IMR-90 (cell line): ENCODE data around the gene VLDLR. TPM values are rescaled to one million over a fixed set of nuclear protein-coding genes. Genes with fewer than 3 reads are reported as not detected.
A peak's percentile ranks its signal among the peaks of the same experiment; 100 is the strongest.

ENCODE experiments used
- ATAC-seq: fragments of 200-7000 bp; cut with Tn5 transposase; 2 replicates; pipeline ENCODE4 v1.9.1; 2020; ENCODE audit warnings: low read depth, mild to moderate bottlenecking, moderate library complexity
- BruUV-seq: library from RNA; stranded (reverse); fragments of 400-500 nt; replicated peaks from 2 replicates; lab custom pipeline; 2021; lab: Mats Ljungman, UMichigan
- CTCF ChIA-PET: fragments of 300-600 bp; formaldehyde crosslinking; extraction: SDS; loops from one replicate; lab custom pipeline; 2021; ENCODE audit warnings: antibody characterized with exemption; lab: Yijun Ruan, JAX
- POLR2A ChIA-PET: fragments of 300-600 bp; sonication (Branson Sonifier 250); formaldehyde crosslinking; loops from one replicate; lab custom pipeline; 2022; ENCODE audit warnings: antibody characterized with exemption; ENCODE audit not compliant: unreplicated experiment; lab: Charles Lee
- DNase-seq: peaks from one replicate; pipeline ENCODE4 v3.0.0; 2013
- H2AFZ ChIP-seq: replicated peaks from 2 replicates; pipeline ENCODE3; 2013; ENCODE audit warnings: low read length, mild to moderate bottlenecking; ENCODE audit not compliant: poor library complexity
- H2AK5ac ChIP-seq: 2 replicates; pipeline ENCODE4 v1.6.1; 2013; ENCODE audit warnings: low read depth, low read length, inconsistent platforms
- H2AK9ac ChIP-seq: replicated peaks from 2 replicates; pipeline ENCODE3; 2013; ENCODE audit warnings: mild to moderate bottlenecking, low read depth, low read length, moderate library complexity; ENCODE audit not compliant: poor library complexity
- H2BK120ac ChIP-seq: 2 replicates; pipeline ENCODE4 v1.6.1; 2013; ENCODE audit warnings: low read depth, low read length, inconsistent platforms
- H2BK15ac ChIP-seq: 3 replicates; pipeline ENCODE4 v1.6.1; 2013; ENCODE audit warnings: low read depth, low read length, inconsistent platforms
- H2BK20ac ChIP-seq: 2 replicates; pipeline ENCODE4 v1.6.1; 2013; ENCODE audit warnings: low read depth, mild to moderate bottlenecking, inconsistent platforms, low read length, moderate library complexity
- H2BK5ac ChIP-seq: 2 replicates; pipeline ENCODE4 v1.6.1; 2013; ENCODE audit warnings: mild to moderate bottlenecking, low read depth, low read length, inconsistent platforms; ENCODE audit not compliant: poor library complexity, severe bottlenecking
- H3K14ac ChIP-seq: replicated peaks from 2 replicates; pipeline ENCODE4 v1.6.1; 2013; ENCODE audit warnings: low read depth, low read length, inconsistent platforms
- H3K18ac ChIP-seq: 2 replicates; pipeline ENCODE4 v1.6.1; 2013; ENCODE audit warnings: low read depth, low read length, control low read depth
- H3K23ac ChIP-seq: 2 replicates; pipeline ENCODE4 v1.6.1; 2013; ENCODE audit warnings: low read depth, low read length, inconsistent platforms
- H3K27ac ChIP-seq: 2 replicates; pipeline ENCODE4 v1.5.1; 2013; ENCODE audit warnings: mild to moderate bottlenecking, control low read depth, low read length; ENCODE audit not compliant: insufficient read depth
- H3K27me3 ChIP-seq: 2 replicates; pipeline ENCODE4 v1.6.1; 2013; ENCODE audit warnings: low read length; ENCODE audit not compliant: control insufficient read depth, insufficient read depth
- H3K36me3 ChIP-seq: 2 replicates; pipeline ENCODE4 v1.6.1; 2013; ENCODE audit warnings: low read length, mixed read lengths; ENCODE audit not compliant: control insufficient read depth, insufficient read depth
- H3K4ac ChIP-seq: 2 replicates; pipeline ENCODE4 v1.6.1; 2013; ENCODE audit warnings: low read depth, low read length, inconsistent platforms
- H3K4me1 ChIP-seq: 2 replicates; pipeline ENCODE4 v1.6.1; 2013; ENCODE audit warnings: low read length, mixed read lengths; ENCODE audit not compliant: control insufficient read depth, insufficient read depth
- H3K4me2 ChIP-seq: 2 replicates; pipeline ENCODE4 v1.6.1; 2013; ENCODE audit warnings: low read depth, mild to moderate bottlenecking, control low read depth, low read length, moderate library complexity
- H3K4me3 ChIP-seq: 2 replicates; pipeline ENCODE4 v1.5.1; 2013; ENCODE audit warnings: low read depth, mild to moderate bottlenecking, control low read depth, low read length, moderate library complexity; ENCODE audit not compliant: insufficient read depth
- H3K56ac ChIP-seq: 2 replicates; pipeline ENCODE4 v1.6.1; 2013; ENCODE audit warnings: low read length, inconsistent platforms; ENCODE audit not compliant: insufficient read depth; ENCODE audit errors: extremely low read depth
- H3K79me1 ChIP-seq, 2 experiments: 2 replicates each; pipeline ENCODE4 v1.6.1; 2013; ENCODE audit warnings: low read length in 2 of 2, inconsistent platforms in 1 of 2, low read depth in 1 of 2
- H3K9ac ChIP-seq: 2 replicates; pipeline ENCODE4 v1.6.1; 2013; ENCODE audit warnings: low read depth, low read length, control low read depth
- H3K9me1 ChIP-seq: 2 replicates; pipeline ENCODE4 v1.6.1; 2013; ENCODE audit warnings: low read length, inconsistent platforms; ENCODE audit not compliant: insufficient read depth
- H3K9me3 ChIP-seq: 2 replicates; pipeline ENCODE4 v1.6.1; 2013; ENCODE audit warnings: low read length; ENCODE audit not compliant: control insufficient read depth, insufficient read depth
- H4K20me1 ChIP-seq: 2 replicates; pipeline ENCODE4 v1.6.1; 2013; ENCODE audit warnings: low read length, inconsistent platforms; ENCODE audit not compliant: insufficient read depth
- H4K5ac ChIP-seq: 2 replicates; pipeline ENCODE4 v1.6.1; 2013; ENCODE audit warnings: mild to moderate bottlenecking, low read depth, low read length, control low read depth
- H4K8ac ChIP-seq, 2 experiments: 2 replicates each; pipeline ENCODE4 v1.6.1; 2013; ENCODE audit warnings: low read depth in 2 of 2, low read length in 2 of 2, control low read depth in 1 of 2, inconsistent platforms in 1 of 2
- H4K91ac ChIP-seq: 2 replicates; pipeline ENCODE4 v1.6.1; 2013; ENCODE audit warnings: low read depth, low read length, inconsistent platforms; ENCODE audit not compliant: insufficient read depth
- CEBPB ChIP-seq: IDR thresholded peaks from 2 replicates; pipeline ENCODE4 v1.6.1; 2012; ENCODE audit warnings: low read depth, low read length, improper control_type of control experiment
- SMC3 ChIP-seq: fragments of 150-350 bp; IDR thresholded peaks from 2 replicates; pipeline ENCODE4 v1.6.1; 2016; ENCODE audit warnings: low read depth, mild to moderate bottlenecking, antibody characterized with exemption, low read length, moderate library complexity
- WGBS, 2 experiments: methylation state at CpG; one replicate each; pipeline versions ENCODE4 v1.1.5 to v1.1.7; 2013; ENCODE audit warnings: missing lambda C conversion rate in 2 of 2; ENCODE audit not compliant: insufficient read length in 1 of 2; ENCODE audit errors: extremely low coverage in 2 of 2; 5-methylcytosine and 5-hydroxymethylcytosine counted together
- dilution Hi-C: fragments of 300-500 bp; cut with HindIII; formaldehyde crosslinking; loops from one replicate; pipeline ENCODE4 v1.14.3; 2018; ENCODE audit warnings: low sequenced_read_pairs; ENCODE audit not compliant: unreplicated experiment
- in situ Hi-C: fragments of 300-500 bp; cut with MboI; formaldehyde crosslinking; loops from 3 replicates; pipeline ENCODE4 v1.14.3; 2019; ENCODE audit warnings: low sequenced_read_pairs, inconsistent platforms, mixed read lengths
- intact Hi-C: fragments of 100-400 bp; cut with micrococcal nuclease; formaldehyde crosslinking; loops from 2 replicates; pipeline ENCODE4 v1.10.0; 2022
- polyA plus RNA-seq, 3 experiments: library from polyadenylated mRNA; depleted of rRNA; stranded (reverse); fragments of >200 nt; gene quantifications; 2 replicates each; pipeline ENCODE4 v1.2.3, GENCODE V29; 2012; ENCODE audit warnings: low replicate concordance in 1 of 3
- total RNA-seq: library from RNA; depleted of rRNA; stranded (reverse); fragments of >200 nt; gene quantifications from 2 replicates; pipeline ENCODE4 v1.2.3, GENCODE V29; 2012

The VLDLR gene
- total and polyA plus RNA-seq, 2 of the 4 experiments (the other 2 are of a cell fraction): 9.0 to 10.2 TPM

GRCh38 chr9:2610985-2611384 lies 10.6 kb upstream of the VLDLR start:
- no peak overlapping the region for H3K4ac ChIP-seq
- no peak overlapping the region for H4K91ac ChIP-seq
- dilution Hi-C loops: no loop called here
- CTCF ChIA-PET: no interaction called here
- no peaks in the 10 kb centered on the region for H3K36me3 ChIP-seq
- POLR2A ChIA-PET: no interaction called here
- no peaks in the 10 kb centered on the region for H4K20me1 ChIP-seq
- ATAC-seq (peak; percentile 77), DNase-seq (peak; percentile 41)
- no peaks in the 10 kb centered on the region for H3K79me1 ChIP-seq
- BruUV-seq: no TSS peak
- 0 out of 2 replicates have a peak, but pooled peaks cover 1% of the 10 kb centered on the region for H3K4me1 ChIP-seq
- H2AK9ac ChIP-seq: no peak overlapping the region
- no peaks in the 10 kb centered on the region for H3K9me3 ChIP-seq
- H2BK20ac ChIP-seq: no peak overlapping the region
- no CpG with 5 or more reads among the region's 2 CpGs for WGBS, 2 experiments
- H3K27ac ChIP-seq: no peak overlapping the region
- no peak overlapping the region for H3K4me3 ChIP-seq
- no peak overlapping the region for H3K18ac ChIP-seq
- no peak overlapping the region for H2AK5ac ChIP-seq
- no peak overlapping the region for H3K9ac ChIP-seq
- in situ Hi-C loops: no loop called here
- no peak for TF ChIP-seq SMC3
- peak; percentile 53; the same call in 1 of the 2 replicates for TF ChIP-seq CEBPB
- H3K4me2 ChIP-seq: peak overlapping the region; percentile 44; the same call in 1 of the 2 replicates
- no peak overlapping the region for H3K14ac ChIP-seq
- peaks cover 2% of the 10 kb centered on the region; the same call in 1 of the 2 replicates for H3K9me1 ChIP-seq
- H2AFZ ChIP-seq: no peak overlapping the region
- no peaks in the 10 kb centered on the region; the same call in 1 of the 2 replicates for H3K27me3 ChIP-seq
- no peak overlapping the region for H2BK15ac ChIP-seq
- H4K5ac ChIP-seq: no peak overlapping the region
- H2BK5ac ChIP-seq: no peak overlapping the region
- intact Hi-C loops: no loop called here
- no peak overlapping the region for H4K8ac ChIP-seq
- H2BK120ac ChIP-seq: no peak overlapping the region
- no peak overlapping the region for H3K56ac ChIP-seq
- no peak overlapping the region for H3K23ac ChIP-seq
